K562 (cell line): ENCODE data around the gene GZF1. TPM values are rescaled to one million over a fixed set of nuclear protein-coding genes. Genes with fewer than 3 reads are reported as not detected.
A peak's percentile ranks its signal among the peaks of the same experiment; 100 is the strongest.

Experiments used
- ATF6 ChIP-seq: sonication (generic); formaldehyde crosslinking; IDR thresholded peaks from 2 replicates; pipeline ENCODE4 v1.4.0; 2020; ENCODE audit warnings: mild to moderate bottlenecking, missing genetic modification reagents
- CBX1 ChIP-seq: sonication (generic); IDR thresholded peaks from 2 replicates; pipeline ENCODE4 v1.6.1; 2016; ENCODE audit warnings: antibody characterized with exemption, low read depth, mild to moderate bottlenecking
- CREB5 ChIP-seq: fragments of 250-450 bp; sonication (Bioruptor Pico); IDR thresholded peaks from 2 replicates; pipeline ENCODE4 v1.5.0; 2020; ENCODE audit warnings: mild to moderate bottlenecking
- HMG20B ChIP-seq: fragments of 250-450 bp; sonication (Bioruptor Pico); IDR thresholded peaks from 2 replicates; pipeline ENCODE4 v1.5.0; 2021; ENCODE audit warnings: mild to moderate bottlenecking
- JUND ChIP-seq, 2 experiments: IDR thresholded peaks; 2 replicates in 1 of 2; 3 replicates in 1 of 2; pipeline ENCODE4 v1.6.1; 2011; ENCODE audit warnings: borderline replicate concordance in 2 of 2, low read depth in 2 of 2, low read length in 2 of 2, improper control_type of control experiment in 1 of 2, missing biosample characterization in 1 of 2, missing genetic modification characterization in 1 of 2, missing genetic modification reagents in 1 of 2
- MBD1 ChIP-seq: fragments of 250-450 bp; sonication (Bioruptor Pico); IDR thresholded peaks from 2 replicates; pipeline ENCODE4 v1.8.0; 2022; ENCODE audit warnings: inconsistent platforms
- MBD2 ChIP-seq: sonication (generic); IDR thresholded peaks from 2 replicates; pipeline ENCODE4 v1.6.1; 2016; ENCODE audit warnings: low read depth, borderline replicate concordance
- MLLT1 ChIP-seq, 2 experiments: fragments of 450-650 bp; IDR thresholded peaks; 2 replicates each; pipeline ENCODE4 v1.6.1; 2016
- NONO ChIP-seq, 2 experiments: fragments of 200-400 bp in 1 of 2; fragments of 450-650 bp in 1 of 2; formaldehyde crosslinking in 1 of 2; IDR thresholded peaks; 2 replicates each; pipeline ENCODE4 v1.6.1; 2017; ENCODE audit warnings: low read depth in 2 of 2, mild to moderate bottlenecking in 2 of 2, moderate library complexity in 2 of 2, low read length in 1 of 2
- PURB ChIP-seq: sonication (generic); formaldehyde crosslinking; IDR thresholded peaks from 2 replicates; pipeline ENCODE4 v1.9.0; 2021; ENCODE audit warnings: low read depth, mild to moderate bottlenecking, missing genetic modification reagents
- RBM34 ChIP-seq: fragments of 200-400 bp; formaldehyde crosslinking; IDR thresholded peaks from 2 replicates; pipeline ENCODE4 v1.6.1; 2018; ENCODE audit warnings: low read length, borderline replicate concordance; ENCODE audit not compliant: insufficient read depth
- SMAD1 ChIP-seq: fragments of 150-350 bp; IDR thresholded peaks from 2 replicates; pipeline ENCODE4 v1.6.1; 2014; ENCODE audit warnings: low read length, low read depth; ENCODE audit not compliant: partially characterized antibody
- ZBTB7A ChIP-seq: IDR thresholded peaks from 2 replicates; pipeline ENCODE4 v1.6.1; 2011; ENCODE audit warnings: low read depth, mild to moderate bottlenecking, low read length, moderate library complexity, borderline replicate concordance; ENCODE audit not compliant: control insufficient read depth
- ZNF3 ChIP-seq: fragments of 250-450 bp; sonication (Bioruptor Pico); IDR thresholded peaks from 2 replicates; pipeline ENCODE4 v1.5.0; 2021; ENCODE audit warnings: mild to moderate bottlenecking, moderate library complexity
- ZNF592 ChIP-seq: fragments of 450-650 bp; IDR thresholded peaks from 2 replicates; pipeline ENCODE4 v1.6.1; 2017; ENCODE audit warnings: antibody characterized with exemption, mild to moderate bottlenecking
- ZNF76 ChIP-seq: fragments of 250-450 bp; sonication (Bioruptor Pico); IDR thresholded peaks from 2 replicates; pipeline ENCODE4 v1.4.0; 2020; ENCODE audit warnings: mild to moderate bottlenecking, moderate library complexity, borderline replicate concordance
- polyA plus RNA-seq, 8 experiments: library from polyadenylated mRNA; depleted of rRNA in 4 of 8; stranded (reverse) in 5 of 8; unstranded in 3 of 8; fragments of >200 nt; fragmentation: Nextera tagmentation in 2 of 8; fragmentation: Illumina TruSeq in 1 of 8; extraction: Ambion mirVana in 2 of 8; extraction: Trizol in 1 of 8; gene quantifications; 2 replicates each; pipeline versions ENCODE4 v1.2.1 to v1.2.3, GENCODE V29; 2011 to 2014; ENCODE audit warnings: inconsistent platforms in 1 of 8, missing spikeins in 1 of 8
- total RNA-seq, 7 experiments: library from RNA; depleted of rRNA in 6 of 7; stranded (reverse); fragments of >200 nt in 6 of 7; fragmentation: Illumina TruSeq in 2 of 7; extraction: Trizol in 2 of 7; gene quantifications; 2 replicates each; pipeline versions ENCODE4 v1.2.1 to v1.2.3, GENCODE V29; 2011 to 2021; ENCODE audit warnings: low replicate concordance in 1 of 7

GZF1 gene
- total and polyA plus RNA-seq, 9 of the 15 experiments (the other 6 are each of a cell fraction or from before 2014, with no cell fraction given): 1.2 to 15.7 (median 7.4) TPM

GRCh38 chr20:23366384-23366783 lies 4.4 kb downstream of the GZF1 start (continued):
- TF ChIP-seq ATF6 (no peak), ZNF76 (CRISPR knock-in tag) (no peak), ZNF592 (no peak), CREB5 (CRISPR knock-in tag) (no peak), HMG20B (CRISPR knock-in tag) (no peak), MBD2 (no peak), NONO (IDR thresholded peaks at IDR 0.05; ENCODE audit: low read depth in 2 of 2, low read length in 1 of 2) (no peak), ZBTB7A (no peak), PURB (CRISPR knock-in tag) (no peak), CBX1 (no peak), ZNF3 (CRISPR knock-in tag) (no peak), RBM34 (no peak), SMAD1 (no peak), MLLT1 (IDR thresholded peaks at IDR 0.05) (no peak), JUND (IDR thresholded peaks at IDR 0.05; ENCODE audit: borderline replicate concordance, low read depth, low read length) (peak; percentile 79), JUND (tag; IDR thresholded peaks at IDR 0.05; ENCODE audit: borderline replicate concordance, low read depth, low read length) (peak; percentile 81; the same call in 2 of the 3 replicates), MBD1 (CRISPR knock-in tag) (no peak)
